Measurements from ENCODE around the gene ANKDD1A. TPM values are rescaled to one million over a fixed set of nuclear protein-coding genes. Genes with fewer than 3 reads are reported as not detected.
A peak's percentile ranks its signal among the peaks of the same experiment; 100 is the strongest.

Gene ANKDD1A
- 1 to 10 TPM in 1 of 2 experiments, under 1 TPM in 1; 0.87 to 1.1 TPM for total RNA-seq

- peak; percentile 59 for DNase-seq
- H3K27me3 Mint-ChIP-seq, result peaks cover 26% of the 10 kb centered on the region
- no peak within 1 kb of the TSS for H3K27ac Mint-ChIP-seq
- peaks cover 31% of the 10 kb centered on the region for H3K4me1 Mint-ChIP-seq
- POLR2A ChIA-PET, result no interaction called here
- CTCF ChIA-PET, result interaction anchor here (0.5 to 1.0 kb wide), 5 partner anchors 10 to 155 kb away, joined by 3 to 5 read pairs (median 4); no protein-coding TSS in a partner anchor
- H3K36me3 Mint-ChIP-seq (ENCODE audit: low read depth), result no peaks in the 10 kb centered on the region
- H3K4me3 Mint-ChIP-seq, result peak within 1 kb of the TSS; percentile 63
- no peaks in the 10 kb centered on the region for H3K9me3 Mint-ChIP-seq
These were observed at the start of gene ANKDD1A for GRCh38 chr15:64911311-64912186. ANKDD1A (plus strand) TSS chr15:64911902; CDS start chr15:64911931, 29 bp downstream.

GRCh38 chr15:64861960-64862359 lies 49.7 kb upstream of the ANKDD1A start:
- CTCF ChIA-PET, result interaction anchor here (0.7 to 2.2 kb wide), 4 partner anchors 10 to 17 kb away, joined by 3 to 7 read pairs (median 4); no protein-coding TSS in a partner anchor
- H3K27ac Mint-ChIP-seq, result no peak overlapping the region
- POLR2A ChIA-PET, result no interaction called here

GRCh38 chr15:64862408-64862807 lies 49.3 kb upstream of the ANKDD1A start:
- H3K36me3 Mint-ChIP-seq (ENCODE audit: low read depth), result peaks cover 34% of the 10 kb centered on the region
- peaks cover 9% of the 10 kb centered on the region for H3K4me1 Mint-ChIP-seq
- no peaks in the 10 kb centered on the region for H3K27me3 Mint-ChIP-seq
- no peaks in the 10 kb centered on the region for H3K9me3 Mint-ChIP-seq
- ChIA-PET CTCF (interaction anchor here (0.7 to 2.2 kb wide), 4 partner anchors 11 to 17 kb away, joined by 3 to 7 read pairs (median 4); no protein-coding TSS in a partner anchor), POLR2A (no interaction called here)
- no peak overlapping the region for H3K4me3 Mint-ChIP-seq
- H3K27ac Mint-ChIP-seq, result peak overlapping the region; percentile 54
- no peak for DNase-seq

More at GRCh38 chr15:64861960-64862359, 49.7 kb upstream of the ANKDD1A start:
- Mint-ChIP-seq H3K27me3 (no peaks in the 10 kb centered on the region), H3K36me3 (ENCODE audit: low read depth) (peaks cover 38% of the 10 kb centered on the region), H3K4me3 (no peak overlapping the region), H3K4me1 (peaks cover 12% of the 10 kb centered on the region), H3K9me3 (no peaks in the 10 kb centered on the region)
- no peak for DNase-seq

GRCh38 chr15:64864068-64864467 lies 47.6 kb upstream of the ANKDD1A start:
- ChIA-PET POLR2A (no interaction called here), CTCF (interaction anchor here (0.7 to 1.3 kb wide), 4 partner anchors 13 to 28 kb away, joined by 3 to 5 read pairs (median 4); no protein-coding TSS in a partner anchor)
- Mint-ChIP-seq H3K36me3 (ENCODE audit: low read depth) (peaks cover 30% of the 10 kb centered on the region), H3K9me3 (no peaks in the 10 kb centered on the region), H3K27ac (no peak overlapping the region), H3K4me1 (peaks cover 1% of the 10 kb centered on the region), H3K4me3 (no peak overlapping the region), H3K27me3 (no peaks in the 10 kb centered on the region)
- no peak for DNase-seq

- Mint-ChIP-seq H3K27ac (no peak overlapping the region), H3K4me3 (no peak overlapping the region), H3K36me3 (ENCODE audit: low read depth) (peaks cover 40% of the 10 kb centered on the region), H3K9me3 (peaks cover 5% of the 10 kb centered on the region), H3K27me3 (no peaks in the 10 kb centered on the region), H3K4me1 (peaks cover 9% of the 10 kb centered on the region)
- ChIA-PET POLR2A (interaction anchor here (0.5 kb wide), 1 partner anchor 1378 kb away, joined by 4 read pairs; no protein-coding TSS in a partner anchor), CTCF (interaction anchor here (0.9 to 1.3 kb wide), 4 partner anchors 12 to 30 kb away, joined by 3 to 5 read pairs (median 4); no protein-coding TSS in a partner anchor)
- no peak for DNase-seq
These were observed 46.3 kb upstream of the ANKDD1A start for GRCh38 chr15:64865126-64865997.

GRCh38 chr15:64865998-64866520 lies 45.6 kb upstream of the ANKDD1A start:
- H3K9me3 Mint-ChIP-seq, result peaks cover 5% of the 10 kb centered on the region
- H3K36me3 Mint-ChIP-seq (ENCODE audit: low read depth), result peaks cover 40% of the 10 kb centered on the region
- no peak overlapping the region for H3K27ac Mint-ChIP-seq
- no peaks in the 10 kb centered on the region for H3K27me3 Mint-ChIP-seq
- ChIA-PET CTCF (interaction anchor here (1.1 kb wide), 1 partner anchor 29 kb away, joined by 3 read pairs; no protein-coding TSS in a partner anchor), POLR2A (no interaction called here)
- H3K4me1 Mint-ChIP-seq, result peaks cover 12% of the 10 kb centered on the region
- no peak for DNase-seq
- no peak overlapping the region for H3K4me3 Mint-ChIP-seq

GRCh38 chr15:64869501-64869900 lies 42.2 kb upstream of the ANKDD1A start:
- no peak overlapping the region for H3K27ac Mint-ChIP-seq
- CTCF ChIA-PET, result no interaction called here
- no peak overlapping the region for H3K4me3 Mint-ChIP-seq
- H3K9me3 Mint-ChIP-seq, result peaks cover 5% of the 10 kb centered on the region
- peaks cover 24% of the 10 kb centered on the region for H3K36me3 Mint-ChIP-seq (ENCODE audit: low read depth)
- DNase-seq, result no peak
- no peaks in the 10 kb centered on the region for H3K27me3 Mint-ChIP-seq
- peaks cover 23% of the 10 kb centered on the region for H3K4me1 Mint-ChIP-seq
- POLR2A ChIA-PET, result no interaction called here

- Mint-ChIP-seq H3K27me3 (no peaks in the 10 kb centered on the region), H3K4me1 (peaks cover 23% of the 10 kb centered on the region), H3K4me3 (no peak overlapping the region), H3K27ac (no peak overlapping the region), H3K36me3 (ENCODE audit: low read depth) (peaks cover 19% of the 10 kb centered on the region), H3K9me3 (peaks cover 5% of the 10 kb centered on the region)
- ChIA-PET POLR2A (no interaction called here), CTCF (interaction anchor here (1.0 to 1.2 kb wide), 3 partner anchors 10 to 25 kb away, joined by 3 to 8 read pairs (median 3); no protein-coding TSS in a partner anchor)
- no peak for DNase-seq
These were observed 41.3 kb upstream of the ANKDD1A start for GRCh38 chr15:64870353-64870752.

- no peaks in the 10 kb centered on the region for H3K9me3 Mint-ChIP-seq
- no peak for DNase-seq
- no peaks in the 10 kb centered on the region for H3K36me3 Mint-ChIP-seq (ENCODE audit: low read depth)
- no peak overlapping the region for H3K27ac Mint-ChIP-seq
- no peaks in the 10 kb centered on the region for H3K27me3 Mint-ChIP-seq
- ChIA-PET POLR2A (no interaction called here), CTCF (interaction anchor here (2.7 kb wide), 1 partner anchor 18 kb away, joined by 8 read pairs; no protein-coding TSS in a partner anchor)
- no peak overlapping the region for H3K4me3 Mint-ChIP-seq
- peaks cover 30% of the 10 kb centered on the region for H3K4me1 Mint-ChIP-seq
These were observed 36.0 kb upstream of the ANKDD1A start for GRCh38 chr15:64875641-64876223.

- H3K27ac Mint-ChIP-seq, result peak overlapping the region; percentile 66
- POLR2A ChIA-PET, result no interaction called here
- no peaks in the 10 kb centered on the region for H3K9me3 Mint-ChIP-seq
- H3K4me1 Mint-ChIP-seq, result peaks cover 37% of the 10 kb centered on the region
- CTCF ChIA-PET, result interaction anchor here (1.1 to 2.7 kb wide), 6 partner anchors 8 to 42 kb away, joined by 3 to 8 read pairs (median 4); no protein-coding TSS in a partner anchor
- H3K36me3 Mint-ChIP-seq (ENCODE audit: low read depth), result no peaks in the 10 kb centered on the region
- no peak overlapping the region for H3K4me3 Mint-ChIP-seq
- H3K27me3 Mint-ChIP-seq, result no peaks in the 10 kb centered on the region
- peak; percentile 17 for DNase-seq
These were observed 34.3 kb upstream of the ANKDD1A start for GRCh38 chr15:64877435-64877834.

- H3K36me3 Mint-ChIP-seq (ENCODE audit: low read depth), result no peaks in the 10 kb centered on the region
- H3K27ac Mint-ChIP-seq, result no peak overlapping the region
- peaks cover 43% of the 10 kb centered on the region for H3K4me1 Mint-ChIP-seq
- no peak for DNase-seq
- H3K9me3 Mint-ChIP-seq, result no peaks in the 10 kb centered on the region
- ChIA-PET POLR2A (no interaction called here), CTCF (interaction anchor here (0.7 kb wide), 1 partner anchor 27 kb away, joined by 4 read pairs; no protein-coding TSS in a partner anchor)
- no peak overlapping the region for H3K4me3 Mint-ChIP-seq
- H3K27me3 Mint-ChIP-seq, result no peaks in the 10 kb centered on the region
These were observed 33.0 kb upstream of the ANKDD1A start for GRCh38 chr15:64878705-64879104.

Data from activated CD4-positive, alpha-beta T cell treated with anti-CD3 and anti-CD28 coated beads, Interleukin-2, amount 10 ng/mL, durations not matched to agents 7 days and 5 days (primary cell).